H1 (cell line): Measurements from ENCODE around the gene GPR156. TPM values are rescaled to one million over a fixed set of nuclear protein-coding genes. Genes with fewer than 3 reads are reported as not detected.

Experiments
- CTCF ChIA-PET: fragments of 300-600 bp; sonication (Branson Sonifier 250); formaldehyde crosslinking; loops from one replicate; lab custom pipeline; 2021; ENCODE audit not compliant: partially characterized antibody; lab: Charles Lee
- POLR2A ChIA-PET: fragments of 300-600 bp; sonication (Branson Sonifier 250); formaldehyde crosslinking; loops from one replicate; lab custom pipeline; 2021; ENCODE audit warnings: inconsistent platforms; ENCODE audit not compliant: partially characterized antibody; lab: Charles Lee
- DNase-seq, 2 experiments: peaks; one replicate each; pipeline versions ENCODE4 v3.0.0 to v3.0.0-alpha.2; 2010 to 2022; ENCODE audit warnings: low spot score in 2 of 2, low read depth in 1 of 2, mixed read lengths in 1 of 2
- FAIRE-seq: peaks from 2 replicates; lab custom pipeline; 2011; peaks lifted over from hg19 to GRCh38; lab: Jason Lieb, UNC
- H2AFZ ChIP-seq: 2 replicates; pipeline ENCODE4 v1.8.1; 2012; ENCODE audit warnings: low read length, inconsistent platforms
- H2AK5ac ChIP-seq: 2 replicates; pipeline ENCODE4 v1.6.1; 2013; ENCODE audit warnings: low read depth, low read length
- H2BK120ac ChIP-seq: replicated peaks from 2 replicates; pipeline ENCODE3; 2013; ENCODE audit warnings: low read depth, low read length, inconsistent platforms
- H2BK12ac ChIP-seq: 2 replicates; pipeline ENCODE4 v1.6.1; 2013; ENCODE audit warnings: low read depth, low read length
- H2BK15ac ChIP-seq: 2 replicates; pipeline ENCODE4 v1.6.1; 2013; ENCODE audit warnings: low read length
- H2BK20ac ChIP-seq: 2 replicates; pipeline ENCODE4 v1.6.1; 2013; ENCODE audit warnings: low read length
- H2BK5ac ChIP-seq: 2 replicates; pipeline ENCODE4 v1.6.1; 2013; ENCODE audit warnings: low read depth, low read length
- H3K14ac ChIP-seq: 2 replicates; pipeline ENCODE4 v1.6.1; 2013; ENCODE audit warnings: inconsistent platforms; ENCODE audit not compliant: insufficient read length
- H3K18ac ChIP-seq: 2 replicates; pipeline ENCODE4 v1.6.1; 2013; ENCODE audit warnings: low read length; ENCODE audit errors: extremely low read depth
- H3K23ac ChIP-seq: 2 replicates; pipeline ENCODE4 v1.6.1; 2013; ENCODE audit warnings: inconsistent platforms; ENCODE audit not compliant: insufficient read length
- H3K23me2 ChIP-seq: 2 replicates; pipeline ENCODE4 v1.6.1; 2013; ENCODE audit warnings: low read depth, low read length
- H3K27ac ChIP-seq: 2 replicates; pipeline ENCODE4 v1.6.1; 2011; ENCODE audit warnings: low read depth, low read length, inconsistent platforms
- H3K27me3 ChIP-seq, 4 experiments: replicated peaks in 1 of 4; 1 replicate in 1 of 4; 2 replicates in 3 of 4; pipeline versions ENCODE4 v1.6.1 to v1.8.1; 2011 to 2013; ENCODE audit warnings: low read length in 3 of 4, mild to moderate bottlenecking in 3 of 4, inconsistent platforms in 2 of 4, mixed read lengths in 2 of 4, moderate library complexity in 1 of 4; ENCODE audit not compliant: control insufficient read depth in 3 of 4, insufficient read depth in 3 of 4; ENCODE audit errors: extremely low read depth in 1 of 4
- H3K36me3 ChIP-seq, 4 experiments: 2 replicates each; pipeline versions ENCODE4 v1.6.1 to v1.8.1; 2011 to 2013; ENCODE audit warnings: mild to moderate bottlenecking in 4 of 4, low read length in 3 of 4, moderate library complexity in 2 of 4, control low read depth in 1 of 4, inconsistent platforms in 1 of 4; ENCODE audit not compliant: insufficient read depth in 4 of 4, control insufficient read depth in 2 of 4
- H3K4ac ChIP-seq: replicated peaks from 2 replicates; pipeline ENCODE3; 2013; ENCODE audit warnings: low read length, low read depth, mixed read lengths, inconsistent platforms; ENCODE audit not compliant: insufficient read length
- H3K4me1 ChIP-seq, 4 experiments: replicated peaks in 1 of 4; 1 replicate in 1 of 4; 2 replicates in 3 of 4; pipeline versions ENCODE4 v1.6.1 to v1.8.1; 2011 to 2013; ENCODE audit warnings: low read length in 3 of 4, inconsistent platforms in 2 of 4, mixed read lengths in 1 of 4; ENCODE audit not compliant: insufficient read depth in 4 of 4, control insufficient read depth in 3 of 4
- H3K4me2 ChIP-seq, 2 experiments: 2 replicates each; pipeline versions ENCODE4 v1.6.1 to v1.8.1; 2011 to 2013; ENCODE audit warnings: low read depth in 2 of 2, low read length in 2 of 2, control low read depth in 1 of 2, inconsistent platforms in 1 of 2, mild to moderate bottlenecking in 1 of 2; ENCODE audit not compliant: insufficient read depth in 1 of 2
- H3K4me3 ChIP-seq, 4 experiments: fragments of 200-600, 300-600 bp in 1 of 4; sonication (generic), shearing (Covaris generic), sonication (Bioruptor Twin) in 1 of 4; 2 replicates each; pipeline versions ENCODE4 v1.5.1 to v1.8.1; 2011 to 2016; ENCODE audit warnings: low read length in 4 of 4, low read depth in 3 of 4, control low read depth in 2 of 4, inconsistent platforms in 2 of 4, mild to moderate bottlenecking in 2 of 4, mixed read lengths in 1 of 4, moderate library complexity in 1 of 4; ENCODE audit not compliant: insufficient read depth in 2 of 4; ENCODE audit errors: extremely low read depth in 1 of 4
- H3K56ac ChIP-seq: replicated peaks from 2 replicates; pipeline ENCODE3; 2013; ENCODE audit warnings: low read depth, mild to moderate bottlenecking, mixed read lengths, low read length, inconsistent platforms; ENCODE audit not compliant: insufficient read length
- H3K79me1 ChIP-seq: 2 replicates; pipeline ENCODE4 v1.6.1; 2013; ENCODE audit warnings: low read depth, low read length, control low read depth
- H3K79me2 ChIP-seq, 2 experiments: 2 replicates each; pipeline versions ENCODE4 v1.6.1 to v1.8.1; 2012 to 2013; ENCODE audit warnings: low read length in 2 of 2, mild to moderate bottlenecking in 2 of 2, inconsistent platforms in 1 of 2; ENCODE audit not compliant: insufficient read depth in 2 of 2, control insufficient read depth in 1 of 2
- H3K9ac ChIP-seq, 4 experiments: replicated peaks in 1 of 4; 1 replicate in 1 of 4; 2 replicates in 3 of 4; pipeline versions ENCODE4 v1.6.1 to v1.8.1; 2011 to 2013; ENCODE audit warnings: low read depth in 3 of 4, low read length in 3 of 4, control low read depth in 2 of 4, mild to moderate bottlenecking in 2 of 4, moderate library complexity in 2 of 4, inconsistent platforms in 1 of 4; ENCODE audit errors: extremely low read depth in 1 of 4
- H3K9me3 ChIP-seq, 2 experiments: 2 replicates each; pipeline versions ENCODE4 v1.6.1 to v1.8.1; 2012 to 2013; ENCODE audit warnings: mild to moderate bottlenecking in 2 of 2, moderate library complexity in 2 of 2, control low read depth in 1 of 2, inconsistent platforms in 1 of 2, low read depth in 1 of 2, low read length in 1 of 2, mixed read lengths in 1 of 2; ENCODE audit not compliant: insufficient read depth in 2 of 2
- H4K20me1 ChIP-seq, 2 experiments: replicated peaks in 1 of 2; 2 replicates each; pipeline versions ENCODE3 to v1.8.1; 2011 to 2013; ENCODE audit warnings: inconsistent platforms in 2 of 2, low read length in 2 of 2, mild to moderate bottlenecking in 1 of 2; ENCODE audit not compliant: insufficient read depth in 2 of 2, control insufficient read depth in 1 of 2
- H4K5ac ChIP-seq: 2 replicates; pipeline ENCODE4 v1.6.1; 2013; ENCODE audit warnings: low read length, low read depth, mixed read lengths, inconsistent platforms; ENCODE audit not compliant: insufficient read length
- H4K8ac ChIP-seq: 2 replicates; pipeline ENCODE4 v1.8.0; 2013; ENCODE audit warnings: mild to moderate bottlenecking, moderate library complexity, low read length, inconsistent platforms; ENCODE audit not compliant: insufficient read depth; ENCODE audit errors: extremely low read depth
- H4K91ac ChIP-seq: replicated peaks from 2 replicates; pipeline ENCODE3; 2013; ENCODE audit warnings: low read length, mixed read lengths, inconsistent platforms; ENCODE audit not compliant: insufficient read length
- CHD2 ChIP-seq: IDR thresholded peaks from 2 replicates; pipeline ENCODE4 v1.6.1; 2012; ENCODE audit warnings: low read length, improper control_type of control experiment
- SIRT6 ChIP-seq: IDR thresholded peaks from one replicate; pipeline ENCODE4 v1.7.1; 2012; ENCODE audit warnings: low read length, inconsistent platforms
- WGBS, 2 experiments: shearing (Covaris generic) in 1 of 2; methylation state at CpG; one replicate each; pipeline versions ENCODE4 v1.1.6 to v1.1.7; 2013 to 2015; ENCODE audit warnings: low lambda C conversion rate in 2 of 2, mixed read lengths in 2 of 2, inconsistent platforms in 1 of 2, low coverage in 1 of 2, missing lambda C conversion rate in 1 of 2; ENCODE audit not compliant: insufficient replicate concordance in 2 of 2, insufficient coverage in 1 of 2, insufficient read length in 1 of 2; ENCODE audit errors: extremely low coverage in 1 of 2, missing lambda C conversion rate in 1 of 2; 5-methylcytosine and 5-hydroxymethylcytosine counted together
- polyA plus RNA-seq, 7 experiments: library from polyadenylated mRNA; depleted of rRNA in 3 of 7; stranded (reverse) in 5 of 7; unstranded in 2 of 7; fragments of >200 nt in 5 of 7; fragments of 200-250 nt in 2 of 7; gene quantifications; 1 replicate in 5 of 7; 2 replicates in 1 of 7; 4 replicates in 1 of 7; pipeline versions ENCODE4 v1.2.1 to v1.2.3, GENCODE V29; 2011 to 2013; ENCODE audit warnings: missing spikeins in 2 of 7, mixed read lengths in 2 of 7
- total RNA-seq: library from RNA; stranded (reverse); fragmentation: NEBNext Ultra II Directional; extraction: Animal tissue kit (Norgen Biotek cat#: 25700); gene quantifications from 2 replicates; pipeline ENCODE4 v1.2.1, GENCODE V29; 2021

GPR156 gene
- total and polyA plus RNA-seq, 2 of the 8 experiments (the other 6 are each of a cell fraction or from before 2014, with no cell fraction given): 1.6 to 1.8 TPM

DNA sequence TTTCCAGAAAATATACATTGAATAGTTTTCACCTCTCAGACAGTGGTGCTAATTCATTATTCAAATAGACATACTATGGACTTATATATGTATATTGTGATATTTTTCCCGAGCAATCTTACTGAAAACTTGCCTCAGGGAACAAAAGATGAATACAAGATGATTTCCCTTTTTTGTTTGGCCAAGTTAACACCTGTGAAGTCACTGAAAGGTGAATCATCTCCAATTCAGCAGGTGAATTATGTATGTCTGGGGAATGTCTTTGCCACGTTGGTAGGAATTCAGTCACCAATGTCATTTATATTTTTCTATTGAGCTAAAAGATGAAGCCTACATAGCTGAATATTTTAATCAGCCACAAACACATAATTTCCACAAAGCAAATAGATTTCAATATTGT lies 88.2 kb downstream of the GPR156 start:
- no peak overlapping the region for H3K14ac ChIP-seq
- DNase-seq (no peak), FAIRE-seq (no peak)
- no peaks in the 10 kb centered on the region for H3K4me1 ChIP-seq
- no peak overlapping the region for H3K27ac ChIP-seq
- H2AFZ ChIP-seq: no peak overlapping the region
- CTCF ChIA-PET: interaction anchor here (0.7 to 1.4 kb wide), 2 partner anchors 156 to 221 kb away, joined by 3 to 7 read pairs; no protein-coding TSS in a partner anchor
- H3K9me3 ChIP-seq: no peaks in the 10 kb centered on the region
- no peaks in the 10 kb centered on the region for H3K79me1 ChIP-seq
- no peak overlapping the region for H2BK5ac ChIP-seq
- no peak overlapping the region for H2BK12ac ChIP-seq
- H3K36me3 ChIP-seq: no peaks in the 10 kb centered on the region
- no peaks in the 10 kb centered on the region for H3K27me3 ChIP-seq
- no peaks in the 10 kb centered on the region for H4K20me1 ChIP-seq
- H2BK20ac ChIP-seq: no peak overlapping the region
- POLR2A ChIA-PET: interaction anchor here (0.8 kb wide), 1 partner anchor 151 kb away, joined by 3 read pairs; no protein-coding TSS in a partner anchor
- no peak overlapping the region for H3K4ac ChIP-seq
- no peak overlapping the region for H2BK15ac ChIP-seq
- no peak overlapping the region for H3K23ac ChIP-seq
- H4K5ac ChIP-seq: no peak overlapping the region
- no peak overlapping the region for H3K4me3 ChIP-seq
- no peak overlapping the region for H2BK120ac ChIP-seq
- H3K9ac ChIP-seq: no peak overlapping the region
- H4K8ac ChIP-seq: no peak overlapping the region
- H4K91ac ChIP-seq: no peak overlapping the region
- H3K56ac ChIP-seq: no peak overlapping the region
- 56% methylated on average over 2 of the region's 2 CpGs; no CpG with 5 or more reads in 1 of the 2 experiments for WGBS, 2 experiments
- H3K18ac ChIP-seq: no peak overlapping the region
- no peak overlapping the region for H2AK5ac ChIP-seq
- H3K4me2 ChIP-seq: no peak overlapping the region
- H3K79me2 ChIP-seq: no peaks in the 10 kb centered on the region
- no peaks in the 10 kb centered on the region for H3K23me2 ChIP-seq
- TF ChIP-seq CHD2 (no peak), SIRT6 (no peak)
